ENCODE results near the gene PJA1.

Gene PJA1

DNA sequence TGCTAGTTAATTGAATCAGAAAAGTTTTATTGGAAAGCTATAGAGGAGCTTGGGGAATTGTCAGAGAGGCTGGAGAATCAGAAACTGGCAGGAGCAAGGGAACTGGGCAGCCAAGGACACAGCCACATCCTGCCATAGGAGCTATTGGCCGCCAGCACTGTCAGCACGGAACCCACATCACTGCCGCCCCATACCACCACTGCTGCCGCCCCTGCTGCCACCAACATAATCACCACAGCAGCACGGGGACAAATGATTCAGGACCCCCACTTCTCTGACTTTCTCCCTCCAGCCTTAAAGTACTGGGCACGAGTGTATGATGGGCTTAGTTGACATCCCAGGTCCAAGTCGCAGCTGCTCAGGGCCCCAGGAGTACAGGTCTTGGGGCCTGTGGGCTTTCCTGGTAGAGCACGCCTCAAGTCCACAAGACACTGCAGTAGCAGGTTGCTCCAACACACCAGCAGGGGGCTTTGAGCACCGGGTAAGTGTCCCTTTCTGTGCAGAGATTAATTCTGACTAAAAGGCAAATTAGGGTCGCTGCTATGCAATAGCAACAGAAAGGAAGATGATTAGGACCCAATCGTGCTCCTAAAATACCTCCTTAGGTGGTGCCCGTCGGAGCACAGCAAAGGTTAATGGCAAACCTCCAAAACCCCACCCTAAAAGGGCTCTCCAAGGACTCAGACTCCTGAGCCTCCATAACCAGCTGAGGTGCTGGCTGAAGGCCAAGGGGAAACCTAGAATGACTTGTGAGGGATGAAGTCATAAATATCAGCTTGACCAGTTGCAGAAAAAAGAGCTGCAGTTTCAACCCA lies 6.9 kb downstream of the PJA1 start (continued):
- TF ChIP-seq ZNF76 (tag by site-specific recombination; IDR thresholded peaks at IDR 0.05; ENCODE audit: borderline replicate concordance, low read depth) (no peak), ZNF19 (tag by site-specific recombination; IDR thresholded peaks at IDR 0.05; ENCODE audit: low read depth) (no peak), SALL2 (tag by site-specific recombination; IDR thresholded peaks at IDR 0.05; ENCODE audit: borderline replicate concordance) (no peak), ZFP37 (tag by site-specific recombination; IDR thresholded peaks at IDR 0.05) (no peak), BCL11A (tag by site-specific recombination; IDR thresholded peaks at IDR 0.05; ENCODE audit: low read depth) (no peak), ZNF658 (tag by site-specific recombination; IDR thresholded peaks at IDR 0.05) (no peak), ZNF624 (tag by site-specific recombination; IDR thresholded peaks at IDR 0.05) (no peak), ZNF791 (tag by site-specific recombination; IDR thresholded peaks at IDR 0.05) (no peak), ZXDB (tag by site-specific recombination; IDR thresholded peaks at IDR 0.05) (no peak), ZNF214 (tag by site-specific recombination; IDR thresholded peaks at IDR 0.05; ENCODE audit: borderline replicate concordance) (no peak), ZSCAN23 (tag by site-specific recombination; IDR thresholded peaks at IDR 0.05) (no peak), ZNF585B (tag by site-specific recombination; IDR thresholded peaks at IDR 0.05) (no peak), ZNF391 (tag by site-specific recombination; IDR thresholded peaks at IDR 0.05; ENCODE audit: borderline replicate concordance, low read depth) (no peak), ZBTB21 (tag by site-specific recombination; IDR thresholded peaks at IDR 0.05) (0 out of 2 replicates have a peak, but pooled peaks have one; percentile 43), ZNF423 (tag by site-specific recombination; IDR thresholded peaks at IDR 0.05) (no peak), SCRT1 (tag by site-specific recombination; IDR thresholded peaks at IDR 0.05; ENCODE audit: borderline replicate concordance) (no peak), ZNF621 (tag by site-specific recombination; IDR thresholded peaks at IDR 0.05) (no peak), ZNF114 (tag by site-specific recombination; IDR thresholded peaks at IDR 0.05) (no peak), ZNF830 (tag by site-specific recombination; IDR thresholded peaks at IDR 0.05; ENCODE audit: low read depth) (no peak), EGR2 (tag by site-specific recombination; IDR thresholded peaks at IDR 0.05; ENCODE audit: low read depth) (no peak), ZNF548 (tag by site-specific recombination; IDR thresholded peaks at IDR 0.05) (no peak), ZNF184 (tag by site-specific recombination; IDR thresholded peaks at IDR 0.05) (no peak)
- TF ChIP-seq, protein P1, sequence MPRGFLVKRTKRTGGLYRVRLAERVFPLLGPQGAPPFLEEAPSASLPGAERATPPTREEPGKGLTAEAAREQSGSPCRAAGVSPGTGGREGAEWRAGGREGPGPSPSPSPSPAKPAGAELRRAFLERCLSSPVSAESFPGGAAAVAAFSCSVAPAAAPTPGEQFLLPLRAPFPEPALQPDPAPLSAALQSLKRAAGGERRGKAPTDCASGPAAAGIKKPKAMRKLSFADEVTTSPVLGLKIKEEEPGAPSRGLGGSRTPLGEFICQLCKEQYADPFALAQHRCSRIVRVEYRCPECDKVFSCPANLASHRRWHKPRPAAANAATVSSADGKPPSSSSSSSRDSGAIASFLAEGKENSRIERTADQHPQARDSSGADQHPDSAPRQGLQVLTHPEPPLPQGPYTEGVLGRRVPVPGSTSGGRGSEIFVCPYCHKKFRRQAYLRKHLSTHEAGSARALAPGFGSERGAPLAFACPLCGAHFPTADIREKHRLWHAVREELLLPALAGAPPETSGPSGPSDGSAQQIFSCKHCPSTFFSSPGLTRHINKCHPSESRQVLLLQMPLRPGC (tag by site-specific recombination; IDR thresholded peaks at IDR 0.05): no peak
- TF ChIP-seq, protein P2, sequence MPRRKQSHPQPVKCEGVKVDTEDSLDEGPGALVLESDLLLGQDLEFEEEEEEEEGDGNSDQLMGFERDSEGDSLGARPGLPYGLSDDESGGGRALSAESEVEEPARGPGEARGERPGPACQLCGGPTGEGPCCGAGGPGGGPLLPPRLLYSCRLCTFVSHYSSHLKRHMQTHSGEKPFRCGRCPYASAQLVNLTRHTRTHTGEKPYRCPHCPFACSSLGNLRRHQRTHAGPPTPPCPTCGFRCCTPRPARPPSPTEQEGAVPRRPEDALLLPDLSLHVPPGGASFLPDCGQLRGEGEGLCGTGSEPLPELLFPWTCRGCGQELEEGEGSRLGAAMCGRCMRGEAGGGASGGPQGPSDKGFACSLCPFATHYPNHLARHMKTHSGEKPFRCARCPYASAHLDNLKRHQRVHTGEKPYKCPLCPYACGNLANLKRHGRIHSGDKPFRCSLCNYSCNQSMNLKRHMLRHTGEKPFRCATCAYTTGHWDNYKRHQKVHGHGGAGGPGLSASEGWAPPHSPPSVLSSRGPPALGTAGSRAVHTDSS (tag by site-specific recombination; IDR thresholded peaks at IDR 0.05): no peak
- TF ChIP-seq, protein P3, sequence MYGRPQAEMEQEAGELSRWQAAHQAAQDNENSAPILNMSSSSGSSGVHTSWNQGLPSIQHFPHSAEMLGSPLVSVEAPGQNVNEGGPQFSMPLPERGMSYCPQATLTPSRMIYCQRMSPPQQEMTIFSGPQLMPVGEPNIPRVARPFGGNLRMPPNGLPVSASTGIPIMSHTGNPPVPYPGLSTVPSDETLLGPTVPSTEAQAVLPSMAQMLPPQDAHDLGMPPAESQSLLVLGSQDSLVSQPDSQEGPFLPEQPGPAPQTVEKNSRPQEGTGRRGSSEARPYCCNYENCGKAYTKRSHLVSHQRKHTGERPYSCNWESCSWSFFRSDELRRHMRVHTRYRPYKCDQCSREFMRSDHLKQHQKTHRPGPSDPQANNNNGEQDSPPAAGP (tag by site-specific recombination; IDR thresholded peaks at IDR 0.05): 0 out of 2 replicates have a peak, but pooled peaks have one; percentile 20
- TF ChIP-seq, protein P4, sequence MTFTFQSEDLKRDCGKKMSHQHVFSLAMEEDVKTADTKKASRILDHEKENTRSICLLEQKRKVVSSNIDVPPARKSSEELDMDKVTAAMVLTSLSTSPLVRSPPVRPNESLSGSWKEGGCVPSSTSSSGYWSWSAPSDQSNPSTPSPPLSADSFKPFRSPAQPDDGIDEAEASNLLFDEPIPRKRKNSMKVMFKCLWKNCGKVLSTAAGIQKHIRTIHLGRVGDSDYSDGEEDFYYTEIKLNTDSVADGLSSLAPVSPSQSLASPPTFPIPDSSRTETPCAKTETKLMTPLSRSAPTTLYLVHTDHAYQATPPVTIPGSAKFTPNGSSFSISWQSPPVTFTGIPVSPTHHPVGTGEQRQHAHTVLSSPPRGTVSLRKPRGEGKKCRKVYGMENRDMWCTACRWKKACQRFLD (tag by site-specific recombination; IDR thresholded peaks at IDR 0.05): no peak
- TF ChIP-seq, protein P5, sequence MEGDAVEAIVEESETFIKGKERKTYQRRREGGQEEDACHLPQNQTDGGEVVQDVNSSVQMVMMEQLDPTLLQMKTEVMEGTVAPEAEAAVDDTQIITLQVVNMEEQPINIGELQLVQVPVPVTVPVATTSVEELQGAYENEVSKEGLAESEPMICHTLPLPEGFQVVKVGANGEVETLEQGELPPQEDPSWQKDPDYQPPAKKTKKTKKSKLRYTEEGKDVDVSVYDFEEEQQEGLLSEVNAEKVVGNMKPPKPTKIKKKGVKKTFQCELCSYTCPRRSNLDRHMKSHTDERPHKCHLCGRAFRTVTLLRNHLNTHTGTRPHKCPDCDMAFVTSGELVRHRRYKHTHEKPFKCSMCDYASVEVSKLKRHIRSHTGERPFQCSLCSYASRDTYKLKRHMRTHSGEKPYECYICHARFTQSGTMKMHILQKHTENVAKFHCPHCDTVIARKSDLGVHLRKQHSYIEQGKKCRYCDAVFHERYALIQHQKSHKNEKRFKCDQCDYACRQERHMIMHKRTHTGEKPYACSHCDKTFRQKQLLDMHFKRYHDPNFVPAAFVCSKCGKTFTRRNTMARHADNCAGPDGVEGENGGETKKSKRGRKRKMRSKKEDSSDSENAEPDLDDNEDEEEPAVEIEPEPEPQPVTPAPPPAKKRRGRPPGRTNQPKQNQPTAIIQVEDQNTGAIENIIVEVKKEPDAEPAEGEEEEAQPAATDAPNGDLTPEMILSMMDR (tag by site-specific recombination; IDR thresholded peaks at IDR 0.05): peak; percentile 70
- TF ChIP-seq, protein P6, sequence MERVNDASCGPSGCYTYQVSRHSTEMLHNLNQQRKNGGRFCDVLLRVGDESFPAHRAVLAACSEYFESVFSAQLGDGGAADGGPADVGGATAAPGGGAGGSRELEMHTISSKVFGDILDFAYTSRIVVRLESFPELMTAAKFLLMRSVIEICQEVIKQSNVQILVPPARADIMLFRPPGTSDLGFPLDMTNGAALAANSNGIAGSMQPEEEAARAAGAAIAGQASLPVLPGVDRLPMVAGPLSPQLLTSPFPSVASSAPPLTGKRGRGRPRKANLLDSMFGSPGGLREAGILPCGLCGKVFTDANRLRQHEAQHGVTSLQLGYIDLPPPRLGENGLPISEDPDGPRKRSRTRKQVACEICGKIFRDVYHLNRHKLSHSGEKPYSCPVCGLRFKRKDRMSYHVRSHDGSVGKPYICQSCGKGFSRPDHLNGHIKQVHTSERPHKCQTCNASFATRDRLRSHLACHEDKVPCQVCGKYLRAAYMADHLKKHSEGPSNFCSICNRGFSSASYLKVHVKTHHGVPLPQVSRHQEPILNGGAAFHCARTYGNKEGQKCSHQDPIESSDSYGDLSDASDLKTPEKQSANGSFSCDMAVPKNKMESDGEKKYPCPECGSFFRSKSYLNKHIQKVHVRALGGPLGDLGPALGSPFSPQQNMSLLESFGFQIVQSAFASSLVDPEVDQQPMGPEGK (tag by site-specific recombination; IDR thresholded peaks at IDR 0.05): 0 out of 2 replicates have a peak, but pooled peaks have one; percentile 33
- TF ChIP-seq, protein P7, sequence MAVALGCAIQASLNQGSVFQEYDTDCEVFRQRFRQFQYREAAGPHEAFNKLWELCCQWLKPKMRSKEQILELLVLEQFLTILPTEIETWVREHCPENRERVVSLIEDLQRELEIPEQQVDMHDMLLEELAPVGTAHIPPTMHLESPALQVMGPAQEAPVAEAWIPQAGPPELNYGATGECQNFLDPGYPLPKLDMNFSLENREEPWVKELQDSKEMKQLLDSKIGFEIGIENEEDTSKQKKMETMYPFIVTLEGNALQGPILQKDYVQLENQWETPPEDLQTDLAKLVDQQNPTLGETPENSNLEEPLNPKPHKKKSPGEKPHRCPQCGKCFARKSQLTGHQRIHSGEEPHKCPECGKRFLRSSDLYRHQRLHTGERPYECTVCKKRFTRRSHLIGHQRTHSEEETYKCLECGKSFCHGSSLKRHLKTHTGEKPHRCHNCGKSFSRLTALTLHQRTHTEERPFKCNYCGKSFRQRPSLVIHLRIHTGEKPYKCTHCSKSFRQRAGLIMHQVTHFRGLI (tag by site-specific recombination; IDR thresholded peaks at IDR 0.05): no peak
